Aorta (tissue), 5 donors: ENCODE measurements around the gene ACTRT3. TPM values are rescaled to one million over a fixed set of nuclear protein-coding genes. Genes with fewer than 3 reads are reported as not detected.

Experiments
- ATAC-seq: fragments of 200-7000 bp; cut with Tn5 transposase; one replicate; pipeline ENCODE4 v1.9.1; 2022; ENCODE audit warnings: moderate library complexity; ENCODE audit not compliant: low FRiP score
- DNase-seq, 2 donors: peaks; one replicate each; pipeline ENCODE4 v3.0.0-alpha.2; 2020
- H3K27ac ChIP-seq, 2 donors: one replicate each; pipeline ENCODE4 v1.5.1; 2013; ENCODE audit warnings: low read length in 2 of 2, mild to moderate bottlenecking in 2 of 2, moderate library complexity in 2 of 2, control low read depth in 1 of 2, inconsistent platforms in 1 of 2, low read depth in 1 of 2
- H3K27me3 ChIP-seq, 2 donors: one replicate each; pipeline ENCODE4 v1.6.1; 2013; ENCODE audit warnings: control low read depth in 1 of 2, low read length in 1 of 2, mild to moderate bottlenecking in 1 of 2, moderate library complexity in 1 of 2; ENCODE audit not compliant: insufficient read depth in 2 of 2, control insufficient read depth in 1 of 2
- H3K36me3 ChIP-seq, 2 donors: one replicate each; pipeline ENCODE4 v1.6.1; 2013; ENCODE audit warnings: control low read depth in 1 of 2, low read length in 1 of 2, mild to moderate bottlenecking in 1 of 2; ENCODE audit not compliant: insufficient read depth in 2 of 2, control insufficient read depth in 1 of 2
- H3K4me1 ChIP-seq, 2 donors: one replicate each; pipeline ENCODE4 v1.6.1; 2013; ENCODE audit warnings: low read length in 2 of 2, control low read depth in 1 of 2, mild to moderate bottlenecking in 1 of 2, moderate library complexity in 1 of 2; ENCODE audit not compliant: insufficient read depth in 2 of 2, control insufficient read depth in 1 of 2
- H3K4me3 ChIP-seq, 2 donors: one replicate each; pipeline ENCODE4 v1.5.1; 2013; ENCODE audit warnings: low read length in 2 of 2, control low read depth in 1 of 2, mild to moderate bottlenecking in 1 of 2
- H3K9me3 ChIP-seq: one replicate; pipeline ENCODE4 v1.6.1; 2013; ENCODE audit warnings: mild to moderate bottlenecking, low read length; ENCODE audit not compliant: control insufficient read depth
- WGBS, 2 donors: extraction: QIAGEN DNeasy Blood & Tissue Kit; methylation state at CpG; one replicate each; pipeline ENCODE4 v1.1.7; 2013; 5-methylcytosine and 5-hydroxymethylcytosine counted together
- intact Hi-C, 2 donors: fragments of 100-400 bp; cut with DNase I; formaldehyde crosslinking; loops; one replicate each; pipeline versions ENCODE4 v1.14.2 to v1.15.0; 2022
- polyA plus RNA-seq, 2 donors: library from polyadenylated mRNA; stranded (reverse); fragments of 200-250 nt; gene quantifications; one replicate each; pipeline ENCODE4 v1.2.3, GENCODE V29; 2013
- total RNA-seq, 2 donors: library from RNA; stranded (reverse); fragmentation: NEBNext Ultra II Directional; extraction: Animal tissue kit (Norgen Biotek cat#: 25700); gene quantifications; one replicate each; pipeline ENCODE4 v1.2.1, GENCODE V29; 2021
- donor health status: healthy with polysubstance abuse.
- donor health status: Bipolar disorder and iron deficiency.
- donor health status: DM: no; HTN: no; CAD: no.
- donor health status: DM: no; HTN: no; CAD: no.
- donor health status: DM: yes; HTN: yes; CAD: no.

ACTRT3 gene
- total and polyA plus RNA-seq, 4 donors: 1.3 to 3.9 (median 1.8) TPM

GRCh38 chr3:169809230-169809795, 40.0 kb upstream of the ACTRT3 start:
- no peak overlapping the region for H3K4me3 ChIP-seq
- H3K4me1 ChIP-seq: no peaks in the 10 kb centered on the region
- 19 to 25% methylated on average over 2 of the region's 2 CpGs for WGBS, 2 donors
- H3K27me3 ChIP-seq: no peaks in the 10 kb centered on the region
- no peaks in the 10 kb centered on the region for H3K36me3 ChIP-seq
- intact Hi-C loops: no loop called here
- H3K27ac ChIP-seq: no peak overlapping the region
- ATAC-seq: no peak
- no peaks in the 10 kb centered on the region for H3K9me3 ChIP-seq
- DNase-seq: no peak

- Histone ChIP-seq H3K9me3 (no peaks in the 10 kb centered on the region), H3K4me3 (no peak overlapping the region), H3K27me3 (no peaks in the 10 kb centered on the region), H3K27ac (no peak overlapping the region), H3K4me1 (no peaks in the 10 kb centered on the region), H3K36me3 (peaks cover 0 to 2% of the 10 kb centered on the region in 2 donors)
- WGBS, 2 donors: 89 to 91% methylated on average over 3 of the region's 3 CpGs
- DNase-seq (no peak), ATAC-seq (no peak)
- intact Hi-C loops: no loop called here
Measured at GRCh38 chr3:169804681-169805080, 35.3 kb upstream of the ACTRT3 start.

- Histone ChIP-seq H3K4me3 (no peak overlapping the region), H3K27me3 (no peaks in the 10 kb centered on the region), H3K27ac (no peak overlapping the region), H3K4me1 (no peaks in the 10 kb centered on the region), H3K36me3 (peaks cover 2 to 3% of the 10 kb centered on the region in 2 donors), H3K9me3 (no peaks in the 10 kb centered on the region)
- intact Hi-C loops: no loop called here
- DNase-seq (no peak), ATAC-seq (no peak)
- WGBS, 2 donors: 88 to 97% methylated on average over 1 of the region's 1 CpG
Measured at GRCh38 chr3:169792359-169792758, 23.0 kb upstream of the ACTRT3 start.

- DNase-seq: no peak
- Histone ChIP-seq H3K27me3 (no peaks in the 10 kb centered on the region), H3K36me3 (peaks cover 3 to 8% of the 10 kb centered on the region in 2 donors), H3K9me3 (no peaks in the 10 kb centered on the region), H3K4me1 (no peaks in the 10 kb centered on the region), H3K27ac (no peak overlapping the region), H3K4me3 (no peak overlapping the region)
- 87 to 91% methylated on average over 4 of the region's 4 CpGs for WGBS, 2 donors
- ATAC-seq: no peak
- intact Hi-C loops: no loop called here
Measured at GRCh38 chr3:169790687-169791429, 21.5 kb upstream of the ACTRT3 start.

GRCh38 chr3:169790219-169790618, 20.9 kb upstream of the ACTRT3 start:
- ATAC-seq: no peak
- peaks cover 3 to 8% of the 10 kb centered on the region in 2 donors for H3K36me3 ChIP-seq
- no peaks in the 10 kb centered on the region for H3K9me3 ChIP-seq
- DNase-seq: no peak
- intact Hi-C loops: no loop called here
- H3K27ac ChIP-seq: no peak overlapping the region
- no peak overlapping the region for H3K4me3 ChIP-seq
- no peaks in the 10 kb centered on the region for H3K4me1 ChIP-seq
- no peaks in the 10 kb centered on the region for H3K27me3 ChIP-seq

- ATAC-seq (no peak), DNase-seq (no peak)
- Histone ChIP-seq H3K27me3 (no peaks in the 10 kb centered on the region), H3K36me3 (peaks cover 3 to 8% of the 10 kb centered on the region in 2 donors), H3K27ac (no peak overlapping the region), H3K4me1 (no peaks in the 10 kb centered on the region), H3K9me3 (no peaks in the 10 kb centered on the region), H3K4me3 (no peak overlapping the region)
- intact Hi-C loops: no loop called here
- WGBS, 2 donors: 79 to 86% methylated on average over 1 of the region's 1 CpG
Measured at GRCh38 chr3:169787791-169788190, 18.4 kb upstream of the ACTRT3 start.

GRCh38 chr3:169787120-169787519, 17.8 kb upstream of the ACTRT3 start:
- WGBS, 2 donors: 95 to 96% methylated on average over 4 of the region's 4 CpGs
- H3K27me3 ChIP-seq: no peaks in the 10 kb centered on the region
- DNase-seq (no peak), ATAC-seq (no peak)
- H3K9me3 ChIP-seq: no peaks in the 10 kb centered on the region
- H3K4me3 ChIP-seq: no peak overlapping the region
- intact Hi-C loops: no loop called here
- H3K36me3 ChIP-seq: peaks cover 3 to 6% of the 10 kb centered on the region in 2 donors
- H3K27ac ChIP-seq: no peak overlapping the region
- H3K4me1 ChIP-seq: no peaks in the 10 kb centered on the region

- Histone ChIP-seq H3K27ac (no peak overlapping the region), H3K4me1 (no peaks in the 10 kb centered on the region), H3K4me3 (no peak overlapping the region), H3K36me3 (peaks cover 5 to 13% of the 10 kb centered on the region in 2 donors), H3K9me3 (no peaks in the 10 kb centered on the region), H3K27me3 (no peaks in the 10 kb centered on the region)
- intact Hi-C loops: no loop called here
- DNase-seq (no peak), ATAC-seq (no peak)
- 76 to 77% methylated on average over 4 of the region's 4 CpGs for WGBS, 2 donors
Measured at GRCh38 chr3:169781209-169781855, 12.0 kb upstream of the ACTRT3 start.

GRCh38 chr3:169780742-169781141, 11.4 kb upstream of the ACTRT3 start:
- H3K4me1 ChIP-seq: no peaks in the 10 kb centered on the region
- H3K27ac ChIP-seq: no peak overlapping the region
- no peaks in the 10 kb centered on the region for H3K27me3 ChIP-seq
- DNase-seq (no peak), ATAC-seq (no peak)
- H3K4me3 ChIP-seq: no peak overlapping the region
- intact Hi-C loops: no loop called here
- H3K9me3 ChIP-seq: no peaks in the 10 kb centered on the region
- H3K36me3 ChIP-seq: peaks cover 5 to 8% of the 10 kb centered on the region in 2 donors
- 61 to 67% methylated on average over 2 of the region's 2 CpGs for WGBS, 2 donors
